Measurements from ENCODE around the gene ASPG. TPM values are rescaled to one million over a fixed set of nuclear protein-coding genes. Genes with fewer than 3 reads are reported as not detected.

The ASPG gene
- total and polyA plus RNA-seq, 9 donors = 0.45 to 28.8 (median 18.7) TPM

GRCh38 chr14:104054222-104054905, 31.1 kb upstream of the ASPG start:
- no peaks in the 10 kb centered on the region for H3K9me3 ChIP-seq
- H3K36me3 ChIP-seq = no peaks in the 10 kb centered on the region
- intact Hi-C loops (cut with DNase I) = no loop called here
- H3K27ac ChIP-seq = no peak overlapping the region
- no peaks in the 10 kb centered on the region for H3K27me3 ChIP-seq
- no peak for DNase-seq
- TF ChIP-seq, protein P1, sequence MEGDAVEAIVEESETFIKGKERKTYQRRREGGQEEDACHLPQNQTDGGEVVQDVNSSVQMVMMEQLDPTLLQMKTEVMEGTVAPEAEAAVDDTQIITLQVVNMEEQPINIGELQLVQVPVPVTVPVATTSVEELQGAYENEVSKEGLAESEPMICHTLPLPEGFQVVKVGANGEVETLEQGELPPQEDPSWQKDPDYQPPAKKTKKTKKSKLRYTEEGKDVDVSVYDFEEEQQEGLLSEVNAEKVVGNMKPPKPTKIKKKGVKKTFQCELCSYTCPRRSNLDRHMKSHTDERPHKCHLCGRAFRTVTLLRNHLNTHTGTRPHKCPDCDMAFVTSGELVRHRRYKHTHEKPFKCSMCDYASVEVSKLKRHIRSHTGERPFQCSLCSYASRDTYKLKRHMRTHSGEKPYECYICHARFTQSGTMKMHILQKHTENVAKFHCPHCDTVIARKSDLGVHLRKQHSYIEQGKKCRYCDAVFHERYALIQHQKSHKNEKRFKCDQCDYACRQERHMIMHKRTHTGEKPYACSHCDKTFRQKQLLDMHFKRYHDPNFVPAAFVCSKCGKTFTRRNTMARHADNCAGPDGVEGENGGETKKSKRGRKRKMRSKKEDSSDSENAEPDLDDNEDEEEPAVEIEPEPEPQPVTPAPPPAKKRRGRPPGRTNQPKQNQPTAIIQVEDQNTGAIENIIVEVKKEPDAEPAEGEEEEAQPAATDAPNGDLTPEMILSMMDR (IDR thresholded peaks at IDR 0.05) = no peak
- no peak for TF ChIP-seq EP300 (IDR thresholded peaks at IDR 0.05)
- TF ChIP-seq POLR2A (IDR thresholded peaks at IDR 0.05) = no peak
- H3K4me1 ChIP-seq (ENCODE audit: insufficient read depth) = no peaks in the 10 kb centered on the region
- H3K4me3 ChIP-seq = no peak overlapping the region
- 76 to 82% (median 78%) methylated on average over 16 of the region's 16 CpGs for WGBS, 3 donors

GRCh38 chr14:104062281-104062680, 23.2 kb upstream of the ASPG start:
- Histone ChIP-seq H3K27ac (no peak overlapping the region), H3K4me3 (no peak overlapping the region), H3K27me3 (no peaks in the 10 kb centered on the region), H3K4me1 (ENCODE audit: insufficient read depth) (no peaks in the 10 kb centered on the region), H3K36me3 (no peaks in the 10 kb centered on the region), H3K9me3 (no peaks in the 10 kb centered on the region)
- intact Hi-C loops (cut with DNase I) = no loop called here
- TF ChIP-seq, protein P1 (IDR thresholded peaks at IDR 0.05) = no peak
- TF ChIP-seq POLR2A (IDR thresholded peaks at IDR 0.05) = no peak
- TF ChIP-seq EP300 (IDR thresholded peaks at IDR 0.05) = no peak
- 74 to 85% (median 85%) methylated on average over 1 of the region's 1 CpG for WGBS, 3 donors
- no peak for DNase-seq

GRCh38 chr14:104064003-104064402, 21.5 kb upstream of the ASPG start:
- intact Hi-C loops (cut with DNase I) = no loop called here
- Histone ChIP-seq H3K36me3 (no peaks in the 10 kb centered on the region), H3K27me3 (no peaks in the 10 kb centered on the region), H3K4me1 (ENCODE audit: insufficient read depth) (no peaks in the 10 kb centered on the region), H3K9me3 (no peaks in the 10 kb centered on the region), H3K27ac (no peak overlapping the region), H3K4me3 (no peak overlapping the region)
- no peak for TF ChIP-seq POLR2A (IDR thresholded peaks at IDR 0.05)
- 77 to 85% (median 77%) methylated on average over 9 to 10 of the region's 10 CpGs for WGBS, 3 donors
- no peak for DNase-seq

DNA sequence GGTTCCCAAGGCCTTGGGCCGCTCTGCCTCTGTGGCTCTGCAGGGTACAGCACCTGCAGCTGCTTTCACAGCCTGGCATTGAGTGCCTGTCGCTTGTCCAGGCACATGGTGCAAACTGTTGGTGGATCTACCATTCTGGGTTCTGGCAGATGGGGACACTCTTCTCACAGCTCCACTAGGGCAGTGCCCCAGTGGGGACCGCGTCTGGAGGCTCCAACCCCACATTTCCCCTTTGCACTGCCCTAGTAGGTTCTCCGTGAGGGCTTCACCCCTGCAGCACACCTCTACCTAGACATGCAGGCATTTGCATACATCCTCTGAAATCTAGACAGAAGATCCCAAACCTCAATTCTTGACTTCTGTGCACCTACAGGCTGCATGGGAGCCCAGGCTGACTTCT, 19.2 kb upstream of the ASPG start:
- H3K27me3 ChIP-seq = no peaks in the 10 kb centered on the region
- DNase-seq = no peak
- TF ChIP-seq, protein P1 (IDR thresholded peaks at IDR 0.05) = no peak
- TF ChIP-seq POLR2A (IDR thresholded peaks at IDR 0.05) (no peak), EP300 (IDR thresholded peaks at IDR 0.05) (no peak)
- intact Hi-C loops (cut with DNase I) = no loop called here
- 90 to 94% (median 91%) methylated on average over 5 of the region's 5 CpGs for WGBS, 3 donors
- H3K9me3 ChIP-seq = no peaks in the 10 kb centered on the region
- no peaks in the 10 kb centered on the region for H3K4me1 ChIP-seq (ENCODE audit: insufficient read depth)
- H3K36me3 ChIP-seq = no peaks in the 10 kb centered on the region
- no peak overlapping the region for H3K27ac ChIP-seq
- no peak overlapping the region for H3K4me3 ChIP-seq

DNA sequence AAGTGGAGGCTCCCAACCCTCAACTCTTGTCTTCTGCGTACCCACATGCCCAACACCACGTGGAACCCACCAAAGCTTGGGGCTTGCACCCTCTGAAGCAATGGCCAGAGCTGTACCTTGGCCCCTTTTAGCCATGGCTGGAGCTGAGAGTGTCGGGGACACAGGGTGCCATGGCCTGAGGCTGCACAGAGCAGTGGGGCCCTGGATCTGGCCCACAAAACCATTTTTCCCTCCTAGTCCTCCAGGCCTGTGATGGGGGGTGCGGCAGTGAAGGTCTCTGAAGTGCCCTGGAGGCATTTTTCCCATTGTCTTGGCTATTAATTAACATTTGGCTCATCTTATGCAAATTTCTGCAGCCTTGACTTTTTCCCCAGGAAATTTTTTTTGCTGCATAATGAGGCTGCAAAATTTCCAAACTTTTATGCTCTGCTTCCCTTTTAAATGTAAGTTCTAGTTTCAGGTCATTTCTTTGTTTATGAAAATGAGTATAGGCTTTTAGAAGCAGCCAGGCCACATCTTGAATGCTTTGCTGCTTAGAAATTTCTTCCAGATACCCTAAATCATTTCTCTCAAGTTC, 18.7 kb upstream of the ASPG start:
- no peak for TF ChIP-seq EP300 (IDR thresholded peaks at IDR 0.05)
- TF ChIP-seq, protein P1 (IDR thresholded peaks at IDR 0.05) = no peak
- intact Hi-C loops (cut with DNase I) = no loop called here
- no peaks in the 10 kb centered on the region for H3K27me3 ChIP-seq
- H3K4me1 ChIP-seq (ENCODE audit: insufficient read depth) = no peaks in the 10 kb centered on the region
- H3K4me3 ChIP-seq = no peak overlapping the region
- no peak overlapping the region for H3K27ac ChIP-seq
- H3K9me3 ChIP-seq = no peaks in the 10 kb centered on the region
- WGBS, 3 donors = 74 to 79% (median 77%) methylated on average over 4 of the region's 4 CpGs
- no peaks in the 10 kb centered on the region for H3K36me3 ChIP-seq
- no peak for DNase-seq

All from ovary (tissue), 9 donors.